Measurements from ENCODE around the gene CLEC4M.
"Not testable (repeated sequence)": the region's sequence is repeated elsewhere in the genome, so short reads cannot be mapped to it uniquely, and the experiment has no call there.

Gene CLEC4M

GRCh38 chr19:7742575-7742974 lies 20.5 kb upstream of the CLEC4M start:
- DNase-seq (ENCODE audit: low spot score), result no peak

DNA sequence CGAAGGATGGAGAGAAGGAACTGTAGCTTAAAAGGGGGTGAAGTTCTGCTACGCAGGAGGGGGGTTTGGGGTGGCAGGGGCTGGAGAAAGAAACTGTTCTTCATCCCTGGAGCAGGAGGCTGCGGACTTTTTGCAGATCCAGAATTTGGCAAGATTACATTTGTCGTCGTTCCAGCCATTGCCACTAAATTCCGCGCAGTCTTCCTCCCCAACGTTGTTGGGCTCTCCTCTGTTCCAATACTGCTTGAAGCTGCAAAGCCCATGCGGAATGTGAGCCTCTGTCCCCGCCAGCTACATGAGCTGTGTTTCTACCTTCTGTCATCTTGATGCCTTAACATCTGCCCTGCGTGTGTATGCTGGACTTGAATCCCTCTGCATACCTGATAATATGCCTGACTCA lies 20.1 kb upstream of the CLEC4M start:
- no peak for DNase-seq (ENCODE audit: low spot score)

DNA sequence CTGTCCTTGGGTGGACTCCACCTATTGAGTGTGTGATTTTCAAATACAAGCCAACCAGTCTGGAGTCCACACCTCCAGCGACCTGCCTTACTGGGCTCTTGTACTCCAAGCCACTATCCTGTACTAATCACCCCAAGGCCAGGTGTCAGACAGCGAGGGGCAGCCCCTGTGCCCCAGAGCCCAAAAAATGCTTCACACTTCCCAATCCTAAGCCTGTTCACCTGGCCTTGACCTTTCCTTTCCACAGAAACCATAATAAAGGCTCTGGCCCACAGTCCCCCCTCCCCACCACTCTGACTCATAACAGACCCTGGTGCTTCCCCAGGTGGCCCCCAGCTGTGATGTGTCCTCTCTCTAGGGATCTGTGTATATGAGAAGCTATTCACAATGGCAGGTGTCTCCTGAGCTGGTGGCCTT lies 19.6 kb upstream of the CLEC4M start:
- DNase-seq (ENCODE audit: low spot score), result no peak

GRCh38 chr19:7744199-7744786 lies 18.8 kb upstream of the CLEC4M start:
- DNase-seq (ENCODE audit: low spot score), result no peak

GRCh38 chr19:7744871-7745650 lies 18.0 kb upstream of the CLEC4M start:
- DNase-seq (ENCODE audit: low spot score), result no peak

DNA sequence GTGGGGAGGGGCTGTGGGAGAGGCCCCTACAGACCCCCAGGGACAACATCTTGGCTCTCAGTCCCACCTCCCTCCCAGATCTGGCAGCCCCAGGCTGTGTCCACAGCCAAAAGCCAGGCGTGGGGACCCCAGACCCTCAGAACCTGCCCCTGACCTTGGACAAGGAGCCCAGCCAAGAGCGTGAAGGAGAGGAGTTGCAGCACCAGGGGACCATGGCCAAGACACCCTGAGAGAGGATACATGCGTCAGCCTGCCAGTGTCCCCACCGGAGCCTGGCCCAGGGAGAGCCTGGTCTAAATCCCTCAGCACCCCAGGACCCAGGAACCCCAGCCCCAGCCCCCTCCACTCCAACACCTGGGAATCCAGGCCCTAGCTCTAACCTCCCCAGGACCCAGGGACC lies 16.7 kb upstream of the CLEC4M start:
- not testable (repeated sequence) for DNase-seq (ENCODE audit: low spot score)

DNA sequence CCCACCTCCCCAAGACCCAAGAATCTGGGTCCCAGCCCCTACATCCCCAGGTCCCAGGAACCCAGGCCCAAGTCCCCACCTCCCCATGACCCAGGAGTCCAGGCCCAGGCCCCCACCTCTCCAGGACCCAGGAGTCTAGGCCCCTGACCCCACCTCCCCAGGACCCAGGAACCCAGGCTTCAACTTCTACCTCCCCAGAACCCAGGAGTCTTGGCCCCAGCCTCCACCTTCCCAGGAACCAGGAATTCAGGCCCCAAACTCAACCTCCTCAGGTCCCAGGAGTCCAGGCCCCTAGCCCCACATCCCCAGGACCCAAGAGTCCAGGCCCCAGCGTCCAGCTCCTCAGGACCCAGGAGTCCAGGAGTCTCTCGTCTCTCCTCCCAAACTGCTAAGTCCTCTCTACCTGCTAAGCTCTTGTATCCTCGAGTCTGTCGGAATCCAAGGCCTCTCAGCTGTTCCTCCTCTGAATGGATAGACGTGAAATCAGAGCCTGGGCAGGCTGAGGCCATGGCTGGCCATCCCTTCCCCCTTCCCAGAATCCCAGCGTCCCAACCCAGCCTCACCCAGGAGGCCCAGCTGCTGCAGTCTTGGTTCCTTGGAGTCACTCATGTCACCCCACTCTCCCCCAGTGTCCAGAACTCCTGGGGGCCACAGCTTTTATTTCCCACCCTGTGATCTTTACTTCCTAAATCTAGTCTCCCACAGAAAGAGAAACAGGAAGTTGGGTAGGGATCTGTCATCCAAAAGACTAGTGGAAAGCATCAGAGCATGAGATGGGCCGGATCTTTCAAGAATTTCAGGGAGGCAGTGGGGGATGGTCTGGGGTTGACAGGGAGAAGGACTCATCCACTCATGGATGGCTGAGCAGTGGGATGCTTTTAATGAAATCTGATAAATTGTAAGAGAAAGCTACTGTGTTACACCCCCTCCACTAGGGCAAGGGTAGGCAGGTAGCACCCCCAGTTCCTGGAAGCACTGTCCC lies 15.8 kb upstream of the CLEC4M start, which contains the start of gene CD209:
Gene CD209, minus strand, starts transcription at position 632 of the 982 bp plus-strand sequence. Its CDS starts 23 bp downstream, at position 609.
- DNase-seq (ENCODE audit: low spot score), result no peak

GRCh38 chr19:7748171-7748570 lies 14.9 kb upstream of the CLEC4M start:
- no peak for DNase-seq (ENCODE audit: low spot score)

DNA sequence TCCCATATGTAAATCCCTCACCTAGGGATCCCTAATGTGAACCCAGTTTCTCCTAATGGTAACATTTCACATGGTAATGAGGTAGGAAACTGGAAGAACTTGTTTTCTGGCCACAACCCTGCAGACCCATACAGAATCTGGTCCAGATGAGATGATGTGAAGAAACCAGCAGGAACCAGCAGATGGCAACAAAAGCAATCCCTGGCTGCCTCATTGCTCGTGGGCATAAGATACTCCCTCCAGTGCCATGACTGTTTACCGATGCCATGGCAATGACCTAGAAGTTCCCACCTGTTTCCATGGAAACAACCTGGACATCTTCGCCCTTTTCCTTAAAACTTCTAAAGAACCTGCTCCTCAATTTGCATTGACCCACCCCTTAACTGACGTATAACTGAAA lies 14.3 kb upstream of the CLEC4M start:
- DNase-seq (ENCODE audit: low spot score), result no peak

GRCh38 chr19:7751157-7751783 lies 11.8 kb upstream of the CLEC4M start:
- no peak for DNase-seq (ENCODE audit: low spot score)

DNA sequence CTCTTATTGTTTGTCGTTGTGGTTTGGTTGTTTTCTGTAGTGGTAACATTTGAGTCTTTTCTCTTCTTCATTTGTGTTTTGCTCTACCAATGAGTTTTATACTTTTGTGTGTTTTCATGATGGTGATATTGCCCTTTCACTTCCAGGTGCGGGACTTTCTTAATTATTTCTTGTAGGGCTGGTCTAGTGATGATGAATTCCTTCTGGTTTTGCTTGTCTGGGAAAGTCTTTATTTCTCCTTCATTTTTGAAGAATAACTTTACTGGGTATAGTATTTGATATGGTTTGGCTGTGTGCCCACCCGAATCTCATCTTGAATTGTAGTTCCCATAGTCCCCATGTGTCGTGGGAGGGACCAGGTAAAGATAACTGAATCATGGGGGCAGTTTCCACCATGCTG lies 6.8 kb upstream of the CLEC4M start:
- DNase-seq (ENCODE audit: low spot score), result no peak

DNA sequence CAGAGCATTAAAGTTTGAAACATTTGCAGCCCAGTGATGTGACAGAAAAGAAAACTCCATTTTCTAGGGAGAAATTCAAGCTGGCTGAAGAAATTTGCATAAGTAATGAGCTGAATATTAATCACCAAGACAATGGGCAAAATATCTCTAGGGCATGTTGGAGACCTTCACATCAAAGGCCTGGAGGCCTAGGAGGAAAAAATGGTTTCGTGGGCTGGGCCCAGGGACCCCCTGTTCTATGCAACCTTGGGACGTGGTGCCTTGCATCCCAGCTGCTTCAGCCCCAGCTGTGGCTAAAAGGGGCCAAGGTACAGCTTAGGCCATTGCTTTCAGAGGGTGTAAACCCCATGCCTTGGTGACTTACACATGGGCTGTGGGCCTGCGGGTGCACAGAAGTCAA lies 5.7 kb upstream of the CLEC4M start:
- DNase-seq (ENCODE audit: low spot score), result no peak

GRCh38 chr19:7759156-7759555 lies 3.9 kb upstream of the CLEC4M start:
- no peak for DNase-seq (ENCODE audit: low spot score)

- no peak for DNase-seq (ENCODE audit: low spot score)
These were observed 653 bp downstream of the CLEC4M start for GRCh38 chr19:7763696-7764095.

DNA sequence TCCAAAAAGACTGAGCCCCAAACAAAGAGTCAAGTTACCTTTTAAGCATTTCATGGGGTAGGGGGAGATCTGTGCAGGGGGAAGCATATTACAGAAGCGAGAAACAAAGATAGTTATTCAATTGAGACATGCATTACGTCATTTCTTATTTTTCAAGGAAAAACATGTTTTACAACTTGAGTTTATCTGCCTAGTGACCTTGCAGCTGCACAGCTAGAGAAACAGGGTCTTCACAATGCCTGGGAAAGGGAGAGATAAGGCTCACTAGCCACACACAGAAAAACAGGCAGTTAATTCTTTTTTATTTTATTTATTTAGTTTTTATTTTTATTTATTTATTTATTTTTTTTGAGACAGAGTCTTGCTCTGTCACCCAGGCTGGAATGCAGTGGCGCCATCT lies 1.1 kb downstream of the CLEC4M start:
- not testable (repeated sequence) for DNase-seq (ENCODE audit: low spot score)

GRCh38 chr19:7765043-7765442 lies 2.0 kb downstream of the CLEC4M start:
- DNase-seq (ENCODE audit: low spot score), result not testable (repeated sequence)

DNA sequence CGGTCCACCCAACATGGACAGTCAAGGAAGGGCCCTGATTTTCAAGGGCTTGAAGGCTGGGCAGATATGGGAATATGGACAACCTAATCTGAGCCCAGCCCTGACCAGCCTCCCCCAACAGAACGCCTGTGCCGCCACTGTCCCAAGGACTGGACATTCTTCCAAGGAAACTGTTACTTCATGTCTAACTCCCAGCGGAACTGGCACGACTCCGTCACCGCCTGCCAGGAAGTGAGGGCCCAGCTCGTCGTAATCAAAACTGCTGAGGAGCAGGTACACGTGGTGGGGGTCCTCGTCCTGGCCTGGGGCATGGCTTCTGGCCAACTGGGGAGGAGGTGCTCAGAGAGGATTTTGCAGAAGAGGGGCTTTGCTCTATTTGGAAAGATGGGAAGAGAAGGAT lies 3.5 kb downstream of the CLEC4M start:
- no peak for DNase-seq (ENCODE audit: low spot score)

DNA sequence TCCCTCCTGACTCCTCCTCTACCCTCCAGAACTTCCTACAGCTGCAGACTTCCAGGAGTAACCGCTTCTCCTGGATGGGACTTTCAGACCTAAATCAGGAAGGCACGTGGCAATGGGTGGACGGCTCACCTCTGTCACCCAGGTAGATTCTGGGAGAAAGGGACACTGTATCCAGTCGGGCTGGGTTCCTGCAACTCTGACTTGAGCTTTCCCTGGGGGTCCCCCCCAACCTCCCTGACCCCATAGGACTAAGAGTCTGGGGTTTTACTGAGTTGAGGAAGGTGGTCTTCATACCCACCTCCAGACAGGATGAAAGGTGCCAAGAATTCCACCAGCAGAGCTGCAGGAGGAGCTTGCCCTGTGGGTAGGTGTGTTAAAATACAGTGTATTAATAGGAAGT lies 4.4 kb downstream of the CLEC4M start:
- no peak for DNase-seq (ENCODE audit: low spot score)

DNA sequence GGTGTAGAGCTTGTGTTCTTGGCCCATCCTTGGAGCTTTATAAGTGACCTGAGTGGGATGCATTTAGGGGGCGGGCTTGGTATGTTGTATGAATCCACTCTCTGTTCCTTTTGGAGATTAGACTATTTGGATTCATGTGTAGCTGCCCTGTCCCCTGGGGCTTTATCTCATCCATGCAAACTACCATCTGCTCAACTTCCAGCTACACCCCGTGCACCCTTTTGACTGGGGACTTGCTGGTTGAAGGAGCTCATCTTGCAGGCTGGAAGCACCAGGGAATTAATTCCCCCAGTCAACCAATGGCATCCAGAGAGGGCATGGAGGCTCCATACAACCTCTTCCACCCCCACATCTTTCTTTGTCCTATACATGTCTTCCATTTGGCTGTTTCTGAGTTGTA lies 6.1 kb downstream of the CLEC4M start:
- DNase-seq (ENCODE audit: low spot score), result no peak

DNA sequence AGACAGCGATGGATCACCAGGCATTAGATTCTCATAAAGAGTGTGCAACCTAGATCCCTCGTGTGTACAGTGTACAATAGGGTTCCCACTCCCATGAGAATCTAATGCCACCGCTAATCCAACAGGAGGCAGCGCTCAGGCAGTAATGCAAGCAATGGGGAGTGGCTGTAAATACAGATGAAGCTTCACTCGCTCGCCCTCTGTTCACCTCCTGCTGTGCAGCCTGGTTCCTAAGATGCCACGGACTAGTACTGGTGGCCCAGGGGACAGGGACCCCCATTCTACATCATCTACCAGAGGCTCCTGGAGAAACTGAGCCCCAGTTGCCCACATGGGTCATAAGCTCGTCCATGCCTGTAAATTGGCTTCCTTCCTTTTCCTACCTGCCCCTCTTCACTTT lies 8.0 kb downstream of the CLEC4M start:
- no peak for DNase-seq (ENCODE audit: low spot score)

DNA sequence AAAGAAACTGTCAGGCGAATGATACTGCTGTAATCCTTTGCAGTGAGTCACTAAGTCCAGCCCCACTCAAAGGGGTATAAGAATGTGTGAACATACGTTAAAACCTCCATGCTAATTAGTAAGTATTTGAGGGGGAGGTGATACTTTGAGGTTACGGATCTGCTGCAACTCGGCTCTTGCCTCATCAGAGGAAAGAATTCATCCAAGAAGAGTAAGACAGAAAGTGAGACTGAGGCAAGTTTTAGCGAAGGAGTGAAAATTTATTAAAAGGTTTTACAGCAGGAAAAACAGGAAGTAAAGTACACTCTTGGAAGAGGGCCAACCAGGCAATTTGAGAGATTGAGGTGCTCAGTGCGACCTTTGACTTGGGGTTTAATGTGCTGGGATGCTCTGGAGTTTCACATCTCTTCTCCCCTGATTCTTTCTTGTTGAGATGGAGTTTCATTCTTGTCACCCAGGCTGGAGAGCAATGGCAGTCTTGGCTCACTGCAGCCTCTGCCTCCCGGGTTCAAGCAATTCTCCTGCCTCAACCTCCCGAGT lies 9.8 kb downstream of the CLEC4M start:
- DNase-seq (ENCODE audit: low spot score), result no peak

GRCh38 chr19:7773841-7774240 lies 10.8 kb downstream of the CLEC4M start:
- no peak for DNase-seq (ENCODE audit: low spot score)
